ELR (cell line): ENCODE results near the gene TMEM240.
"Not testable (repeated sequence)": the region's sequence is repeated elsewhere in the genome, so short reads cannot be mapped to it uniquely, and the experiment has no call there.

Source experiments
- DNase-seq: peaks from one replicate; pipeline ENCODE4 v3.0.0-alpha.2; 2015; ENCODE audit warnings: low read depth

TMEM240 gene

DNA sequence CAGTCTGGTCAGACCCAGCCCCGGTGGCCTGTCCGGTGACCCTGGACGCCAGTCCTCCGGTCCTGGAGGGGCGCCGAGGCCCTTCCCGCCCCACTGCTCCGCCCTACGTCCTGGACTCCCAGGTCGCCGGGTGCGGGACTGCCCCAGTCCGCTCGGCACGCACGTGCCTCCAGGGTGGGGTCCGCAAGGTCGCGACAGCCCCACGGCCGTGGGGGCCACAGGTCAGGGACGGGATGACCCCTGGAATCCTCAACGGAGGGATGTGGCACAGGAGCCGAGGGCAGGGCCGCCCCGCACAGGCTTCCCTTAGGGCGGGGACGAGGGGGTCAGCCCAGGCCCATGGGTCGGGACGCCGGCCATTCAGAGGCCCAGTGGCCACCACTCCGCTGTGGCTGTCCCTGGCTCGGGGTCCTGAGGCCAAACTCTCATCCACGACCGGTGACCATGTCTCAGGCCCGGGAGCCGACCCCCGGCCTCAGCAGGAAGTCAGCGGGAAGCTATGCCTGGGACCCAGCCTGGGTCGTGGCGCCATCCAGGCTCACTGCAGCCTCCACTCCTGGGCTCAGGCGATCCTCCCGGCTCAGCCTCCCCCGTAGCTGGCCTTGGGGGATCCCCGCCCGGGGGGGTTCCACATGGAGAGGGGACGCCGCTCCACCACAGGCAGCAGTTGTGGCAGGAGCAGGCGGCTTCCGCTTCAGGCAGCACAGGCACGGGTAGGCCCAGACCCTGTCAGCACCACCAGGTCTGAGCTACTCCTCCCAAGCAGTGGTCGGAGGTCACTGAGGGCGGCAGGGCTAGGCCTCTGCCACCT is 599 bp upstream of the TMEM240 start:
- no peak for DNase-seq

DNA sequence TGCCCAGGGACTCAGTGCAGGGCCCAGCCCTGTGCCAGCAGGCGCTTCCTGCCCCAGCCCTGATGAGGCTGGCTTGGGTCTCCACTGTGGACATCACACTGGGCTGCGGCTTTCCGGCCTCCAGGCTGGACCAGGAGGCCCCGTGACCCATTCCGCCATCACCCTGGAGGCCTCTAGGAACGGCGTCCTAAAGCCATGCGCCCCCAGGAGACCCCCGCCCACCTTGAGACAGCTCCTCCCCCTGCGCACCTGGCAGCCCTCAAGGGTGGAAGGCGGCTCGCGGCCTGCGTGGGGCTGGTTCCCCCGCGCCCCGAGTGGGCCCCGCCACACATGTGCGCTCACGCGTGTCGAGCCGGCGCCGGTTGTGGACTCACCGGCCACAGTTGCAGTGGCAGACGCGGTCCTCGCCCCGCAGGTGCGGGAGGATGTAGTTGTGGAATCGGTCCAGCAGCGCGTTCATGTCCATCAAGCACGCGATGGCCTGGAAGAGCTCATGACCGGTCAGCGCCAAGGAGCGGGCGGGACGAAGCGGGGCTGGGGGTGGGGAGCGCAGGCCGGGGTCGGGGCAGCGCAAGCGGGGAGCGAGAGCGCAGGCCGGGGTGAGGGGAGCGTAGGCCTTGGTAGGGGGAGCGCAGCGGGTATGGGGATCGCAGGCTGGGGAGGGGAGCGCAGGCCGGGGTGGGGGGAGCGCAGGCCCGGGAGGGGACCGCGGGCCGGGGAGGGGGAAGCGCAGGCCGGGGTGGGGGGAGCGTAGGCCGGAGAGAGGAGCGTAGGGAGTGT is 924 bp downstream of the TMEM240 start:
- DNase-seq, result peak; percentile 55

DNA sequence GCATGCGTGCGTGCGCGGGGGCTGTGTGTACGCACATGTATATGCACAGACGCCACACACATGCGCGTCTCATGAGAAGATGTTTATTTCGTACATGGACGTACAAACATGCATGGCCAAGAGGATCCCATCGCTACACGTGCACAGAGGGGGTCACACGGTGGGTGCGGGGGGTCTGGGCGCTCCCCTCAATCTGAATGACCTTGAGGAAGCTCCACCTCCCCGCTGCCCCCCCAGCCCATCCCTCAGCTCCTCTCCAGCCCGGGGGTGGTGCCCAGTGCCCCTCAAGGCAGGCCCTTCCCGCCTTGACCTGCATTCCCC is 1.5 kb downstream of the TMEM240 start:
- no peak for DNase-seq

DNA sequence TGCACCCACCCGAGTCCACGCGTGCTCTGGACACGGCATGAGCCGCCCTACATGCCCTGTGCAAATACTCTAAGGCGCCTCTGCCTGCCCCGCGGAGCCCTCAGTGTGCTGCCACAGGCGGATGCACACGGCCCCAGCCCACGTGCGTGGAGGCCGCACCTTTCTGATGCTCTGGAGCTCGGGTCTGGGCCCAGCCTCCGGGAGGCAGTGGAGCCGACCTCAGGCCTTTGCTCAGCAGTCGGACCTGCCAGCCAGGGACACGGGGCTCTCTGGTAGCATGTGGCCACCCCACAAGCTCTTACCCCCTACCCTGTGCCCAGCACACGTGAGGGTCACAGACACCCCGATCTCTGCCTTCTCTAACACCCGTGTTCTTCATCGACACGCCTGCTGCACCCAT is 2.1 kb downstream of the TMEM240 start:
- no peak for DNase-seq

DNA sequence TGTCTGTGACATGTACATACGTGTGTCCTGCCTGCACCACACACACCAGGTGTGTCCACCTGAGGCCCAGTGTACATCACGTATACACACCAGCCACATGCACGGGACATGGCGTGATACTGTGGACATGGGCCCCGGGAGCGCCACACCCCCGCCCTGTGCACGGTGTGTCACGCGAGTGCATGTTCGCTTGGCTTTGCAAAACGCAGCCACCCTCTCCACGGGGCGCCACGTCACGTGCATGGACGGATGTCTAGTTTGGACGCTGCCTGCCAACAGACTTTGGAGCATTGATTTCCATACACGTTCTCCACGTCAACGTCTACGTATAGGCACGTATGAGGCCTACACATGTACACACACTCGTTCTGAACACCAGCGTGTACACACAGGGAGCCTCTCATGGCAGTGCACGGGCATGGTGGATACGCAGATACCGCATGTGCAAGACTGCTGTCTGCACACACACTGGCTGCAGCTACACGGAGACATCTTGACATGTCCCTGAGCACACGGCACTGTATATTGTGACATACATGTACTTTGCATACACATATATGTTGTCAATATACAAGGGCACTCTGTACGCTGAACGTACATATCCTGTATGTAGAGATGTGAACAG is 2.7 kb downstream of the TMEM240 start:
- no peak for DNase-seq

DNA sequence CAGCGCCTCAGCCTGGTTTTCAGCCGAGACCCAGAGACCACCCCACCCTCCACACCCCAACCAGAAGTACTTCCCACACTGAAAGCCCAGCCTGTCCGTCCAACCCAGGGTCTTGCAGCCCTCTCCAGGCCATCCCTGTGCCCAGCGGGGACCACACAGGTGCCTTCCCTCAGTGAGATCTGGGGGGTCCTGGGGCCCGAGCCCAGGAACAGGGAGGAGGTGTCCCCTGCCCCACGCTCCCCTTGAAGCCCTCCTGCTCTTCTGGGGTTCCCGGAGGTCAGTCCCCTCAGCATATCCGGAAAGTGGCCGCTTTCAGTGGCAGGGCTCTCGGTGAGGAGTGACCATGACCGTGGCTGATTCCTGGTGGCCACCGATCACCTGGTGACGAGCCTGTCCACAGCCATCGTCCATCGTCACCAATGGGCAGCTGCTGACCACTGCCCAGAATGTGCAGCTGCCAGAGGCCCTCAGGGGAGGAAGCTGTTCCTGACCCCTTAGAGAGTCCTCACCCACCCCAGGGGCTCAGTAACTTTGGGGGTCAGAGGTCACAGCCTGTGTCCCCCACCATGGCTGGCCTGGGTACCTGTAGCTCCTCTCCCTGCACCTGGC is 3.4 kb downstream of the TMEM240 start:
- DNase-seq, result no peak

DNA sequence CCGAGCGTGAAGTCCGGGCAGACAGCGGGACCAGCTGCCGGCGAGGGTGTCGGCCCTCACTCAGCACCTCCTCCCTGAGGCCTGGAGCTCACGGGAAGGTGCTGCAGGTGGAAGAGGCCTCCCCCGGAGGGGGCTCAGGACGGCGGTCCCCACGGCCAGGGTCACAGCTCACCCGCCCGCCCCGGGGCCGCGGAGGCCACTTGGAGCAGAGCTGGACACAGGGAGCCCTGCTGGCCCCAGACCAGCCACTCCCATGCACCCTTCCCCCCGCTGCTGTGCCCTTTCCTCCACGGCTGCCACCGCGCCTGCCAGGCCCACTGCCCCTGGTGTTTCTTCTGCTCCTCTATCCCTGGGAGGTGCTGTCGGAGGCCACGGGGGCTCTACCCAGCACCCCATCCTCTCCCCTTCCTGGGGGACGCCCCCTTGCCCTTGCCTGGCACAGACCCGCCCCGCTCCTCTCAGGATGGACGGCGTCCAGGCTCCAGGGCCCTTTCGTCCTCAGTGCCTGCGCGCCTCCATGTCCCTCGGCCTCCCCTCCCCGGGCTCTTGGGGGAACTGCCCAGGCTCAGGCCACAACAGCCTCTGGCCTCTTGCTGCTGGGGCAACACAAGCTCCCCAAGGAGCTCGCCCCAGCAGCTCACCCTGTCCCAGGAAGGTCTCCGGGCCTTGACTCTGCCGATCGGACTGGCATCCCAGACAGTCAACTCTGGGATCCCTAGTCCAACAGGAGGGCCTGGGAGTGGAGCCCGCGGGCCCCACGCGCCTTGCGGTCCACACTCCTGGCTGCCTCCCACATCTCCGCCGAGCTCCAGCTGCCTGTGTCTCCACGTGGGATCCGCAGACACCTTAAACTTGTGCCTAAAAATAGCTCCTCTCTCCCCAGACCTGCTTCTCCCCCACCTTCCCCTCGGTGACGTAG is 4.1 kb downstream of the TMEM240 start:
- no peak for DNase-seq

DNA sequence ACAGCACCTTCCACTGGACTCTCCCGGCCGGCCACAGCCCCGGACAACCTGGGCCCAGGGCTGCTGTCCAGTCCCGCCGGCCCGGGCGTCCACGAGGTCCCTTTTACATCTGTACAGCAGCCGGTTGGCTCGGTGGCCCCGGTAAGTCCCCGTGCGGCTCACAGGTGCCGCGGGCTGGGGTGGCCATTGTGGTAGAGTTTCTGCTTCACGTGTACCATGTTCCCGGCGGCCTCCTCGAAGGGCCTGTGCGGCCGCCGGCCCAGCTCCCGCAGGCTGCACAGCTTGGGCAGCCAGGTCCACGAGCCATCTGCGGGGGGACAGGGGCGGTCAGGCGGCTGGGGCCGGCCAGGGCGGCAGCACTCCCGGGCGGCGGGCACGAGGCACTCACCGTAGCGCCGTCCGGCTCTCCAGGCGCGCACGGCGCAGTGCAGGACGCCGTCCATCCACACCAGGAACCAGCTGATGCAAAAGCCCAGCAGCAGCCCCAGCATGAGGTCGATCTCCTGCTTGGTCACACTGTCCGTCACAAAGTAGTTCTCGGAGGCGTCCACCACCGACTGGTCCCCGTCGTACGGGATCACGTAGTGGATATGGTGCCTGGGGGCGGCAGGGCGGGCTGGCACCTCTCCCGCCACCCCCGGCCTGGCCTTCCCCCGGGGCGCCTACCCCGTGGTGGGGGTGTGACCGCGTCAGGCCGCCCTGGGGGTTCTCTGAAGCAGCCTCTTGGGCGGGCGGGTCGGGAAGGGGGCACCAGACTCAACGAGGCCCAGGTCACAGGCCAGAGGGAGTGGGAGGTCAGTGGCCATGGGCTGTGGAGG is 5.0 kb downstream of the TMEM240 start:
- DNase-seq, result no peak

DNA sequence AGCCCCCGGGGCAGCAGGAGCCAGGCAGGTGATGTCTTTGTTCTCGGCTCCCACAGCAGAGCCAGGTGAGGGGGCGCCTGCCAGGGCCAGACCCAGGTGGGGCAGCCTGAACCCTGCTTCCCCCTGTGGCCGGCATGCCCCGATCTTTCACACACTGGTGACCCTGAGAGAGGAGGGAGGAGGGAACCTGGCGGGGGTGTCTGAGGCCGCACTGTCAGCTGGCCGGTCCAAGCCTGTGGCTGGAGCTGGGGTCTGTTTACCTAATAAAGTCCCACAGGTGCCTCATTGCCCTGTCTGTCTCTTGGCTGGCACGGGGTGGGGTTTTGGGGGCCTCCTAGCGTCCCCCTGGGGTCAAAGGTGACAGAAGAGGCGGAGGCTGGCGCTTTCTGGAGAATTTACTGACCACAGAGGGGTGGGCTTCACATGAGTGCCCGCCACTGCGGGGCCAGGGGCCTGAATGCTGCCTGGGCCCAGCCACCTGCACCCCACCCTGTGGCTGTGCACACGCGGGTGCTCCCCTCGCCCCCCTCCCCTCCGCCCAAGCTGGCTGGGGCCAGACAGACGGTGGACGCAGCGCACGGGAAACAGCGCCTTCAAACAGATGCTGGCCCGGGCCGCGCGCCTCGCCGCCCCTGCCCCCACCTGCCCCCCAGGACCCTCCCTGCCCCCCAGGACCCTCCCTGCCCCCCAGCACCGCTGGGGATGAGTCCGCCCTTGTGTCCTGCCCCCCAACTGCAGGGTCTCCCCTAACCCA is 5.8 kb downstream of the TMEM240 start:
- no peak for DNase-seq

DNA sequence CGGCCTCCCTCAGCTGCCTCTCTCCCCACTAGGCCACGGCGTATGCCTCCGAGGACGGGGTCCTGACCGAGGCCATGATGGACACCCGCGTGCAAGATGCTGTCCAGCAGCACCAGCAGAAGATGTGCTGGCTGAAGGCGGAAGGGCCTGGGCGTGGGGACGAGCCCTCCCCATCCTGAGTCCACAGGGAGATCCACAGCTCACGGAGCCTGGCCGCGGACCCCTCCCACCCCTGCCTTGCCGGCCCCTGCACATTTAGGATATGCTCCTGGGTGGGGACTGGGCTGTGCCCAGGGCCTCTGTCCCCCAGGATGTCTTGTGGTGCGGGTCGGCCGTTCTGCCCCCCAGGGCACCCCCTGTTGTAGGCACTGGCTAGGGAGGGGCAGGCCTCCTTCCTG is 6.5 kb downstream of the TMEM240 start:
- not testable (repeated sequence) for DNase-seq

DNA sequence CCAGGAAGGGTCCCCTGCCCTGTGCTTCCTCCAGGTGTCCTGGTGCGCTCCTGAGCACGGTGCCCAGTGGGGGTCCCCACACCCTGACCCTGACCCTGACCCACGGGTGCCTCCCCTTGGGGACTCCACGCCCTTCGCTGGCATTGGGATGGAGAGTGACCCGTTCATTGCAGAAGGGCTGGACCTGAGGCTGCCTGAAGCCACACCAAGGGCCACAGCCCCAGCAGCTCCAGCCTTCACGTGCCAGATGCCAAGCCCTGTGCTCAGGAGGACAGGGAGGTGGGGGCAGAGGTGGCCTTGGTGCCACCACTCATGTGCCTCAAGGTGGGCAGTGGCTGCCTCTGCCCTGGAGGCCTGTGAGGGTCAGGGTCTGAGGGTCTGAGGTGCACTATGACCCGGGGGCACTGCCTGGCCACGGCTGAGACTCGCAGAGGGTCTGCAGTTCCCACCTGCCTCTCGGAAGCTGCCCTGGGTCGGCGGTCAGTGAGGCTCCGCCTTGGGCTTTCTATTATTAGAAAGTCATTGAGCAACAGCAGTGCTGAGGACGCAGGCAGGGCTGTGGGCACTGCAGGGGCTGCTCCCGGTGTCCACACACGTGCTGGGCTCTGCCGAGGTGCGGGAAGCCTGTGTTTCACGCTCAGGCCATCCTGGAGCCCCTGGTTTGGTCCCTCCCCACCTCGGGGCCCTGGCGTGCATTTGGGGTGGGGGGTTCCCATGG is 7.1 kb downstream of the TMEM240 start:
- not testable (repeated sequence) for DNase-seq

DNA sequence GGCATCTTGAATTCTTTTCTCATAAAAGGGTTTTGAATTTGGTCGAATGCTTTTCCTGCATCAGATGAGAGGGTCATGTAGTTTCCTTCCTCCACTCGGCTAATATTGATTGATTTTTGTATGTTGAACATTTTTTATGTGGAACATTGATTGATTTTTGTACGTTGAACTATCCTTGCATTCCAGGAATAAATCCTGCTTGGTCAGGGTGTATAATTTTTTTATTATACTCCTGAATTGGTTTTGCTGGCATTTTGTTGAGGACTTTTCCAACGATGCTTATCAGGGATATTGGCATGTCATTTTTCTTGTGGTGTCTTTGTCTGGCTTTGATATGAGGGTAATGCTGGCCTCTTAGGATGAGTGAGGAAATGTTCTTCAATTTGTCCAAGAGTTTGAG is 8.5 kb downstream of the TMEM240 start:
- DNase-seq, result no peak

DNA sequence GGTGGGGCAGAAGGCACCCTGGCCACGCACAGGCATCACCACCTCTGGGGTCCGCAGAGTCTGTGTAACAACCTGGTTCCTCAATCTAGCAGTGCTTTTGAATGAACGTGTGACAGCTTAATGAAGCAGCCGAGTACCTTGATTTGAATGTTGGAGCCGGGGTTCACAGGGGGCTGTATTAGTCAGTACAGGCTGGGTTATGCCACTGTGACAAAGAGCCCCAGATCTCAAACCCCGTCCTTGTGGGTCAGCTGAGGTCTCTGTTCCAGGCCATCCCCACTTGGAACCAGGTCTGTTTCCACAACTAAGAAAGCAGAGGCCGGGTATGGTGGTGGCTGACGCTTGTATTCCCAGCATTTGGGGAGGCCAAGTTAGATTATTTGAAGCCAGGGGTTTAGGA is 10.5 kb downstream of the TMEM240 start:
- DNase-seq, result no peak

DNA sequence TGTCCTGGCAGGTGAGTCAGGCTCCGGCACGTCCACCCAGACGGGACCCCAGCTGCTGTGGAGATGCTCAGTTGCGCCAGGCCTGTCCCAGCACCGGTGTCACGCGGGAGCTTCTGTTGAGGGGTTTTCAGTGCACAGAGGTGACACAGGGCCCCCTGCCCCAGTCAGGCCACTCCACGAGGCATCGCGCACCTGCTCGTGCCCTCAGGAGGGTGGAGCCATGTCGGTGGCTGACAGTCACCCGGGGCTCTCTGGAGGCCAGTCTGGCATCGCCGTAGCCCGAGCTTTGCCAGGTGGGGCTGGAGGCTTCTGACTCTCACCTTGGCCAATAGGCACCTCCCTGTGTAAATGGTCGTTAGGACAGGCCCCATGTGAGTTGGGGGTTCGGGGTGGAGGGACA is 11.1 kb downstream of the TMEM240 start:
- DNase-seq, result no peak

DNA sequence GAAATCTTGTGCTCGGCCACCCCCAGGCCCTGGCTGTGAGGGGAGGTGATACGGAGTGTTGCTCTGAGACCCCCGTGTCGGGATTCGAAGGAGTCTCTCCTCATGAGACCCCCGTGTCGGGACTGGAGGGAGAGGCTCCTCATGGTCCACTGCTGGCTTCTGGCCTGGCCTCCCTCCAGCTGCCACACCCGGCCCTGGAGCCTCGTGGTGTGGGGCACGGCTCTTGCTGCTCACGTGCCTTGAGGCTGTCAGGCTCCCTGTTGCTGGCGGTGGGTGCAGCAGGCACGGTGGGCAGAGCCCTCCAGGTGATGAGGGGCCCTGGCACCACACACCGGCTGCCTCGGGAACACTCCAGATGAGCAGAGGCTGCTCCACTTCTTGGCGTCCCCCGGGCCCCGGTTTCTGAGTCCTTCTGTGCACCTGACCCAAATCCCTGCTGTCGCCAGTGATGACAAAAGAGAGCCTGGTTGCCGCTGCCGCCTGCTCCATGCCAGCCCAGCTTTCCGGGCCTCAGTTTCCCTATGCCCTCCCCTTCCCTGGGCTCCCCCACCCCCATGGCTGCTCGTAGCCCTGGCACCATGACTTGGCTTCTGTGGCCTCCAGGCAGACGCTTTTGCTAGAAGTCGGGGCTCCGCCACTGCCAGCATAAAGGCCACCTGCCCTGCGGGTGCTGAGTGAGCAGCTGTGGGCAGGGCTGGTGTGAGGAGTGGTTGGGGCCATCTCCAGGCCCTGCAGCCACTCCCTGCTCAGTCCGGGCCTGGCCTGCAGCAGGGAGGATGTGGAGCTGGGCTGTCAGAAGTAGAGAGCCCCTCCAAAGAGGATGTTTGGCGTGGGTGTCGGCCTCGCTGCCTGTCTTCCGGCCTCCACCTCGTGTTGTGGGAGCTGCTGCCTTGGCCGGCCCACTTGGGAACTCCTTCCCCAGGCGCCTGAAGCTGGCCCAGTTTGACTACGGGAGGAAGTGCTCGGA is 11.8 kb downstream of the TMEM240 start:
- DNase-seq, result no peak

DNA sequence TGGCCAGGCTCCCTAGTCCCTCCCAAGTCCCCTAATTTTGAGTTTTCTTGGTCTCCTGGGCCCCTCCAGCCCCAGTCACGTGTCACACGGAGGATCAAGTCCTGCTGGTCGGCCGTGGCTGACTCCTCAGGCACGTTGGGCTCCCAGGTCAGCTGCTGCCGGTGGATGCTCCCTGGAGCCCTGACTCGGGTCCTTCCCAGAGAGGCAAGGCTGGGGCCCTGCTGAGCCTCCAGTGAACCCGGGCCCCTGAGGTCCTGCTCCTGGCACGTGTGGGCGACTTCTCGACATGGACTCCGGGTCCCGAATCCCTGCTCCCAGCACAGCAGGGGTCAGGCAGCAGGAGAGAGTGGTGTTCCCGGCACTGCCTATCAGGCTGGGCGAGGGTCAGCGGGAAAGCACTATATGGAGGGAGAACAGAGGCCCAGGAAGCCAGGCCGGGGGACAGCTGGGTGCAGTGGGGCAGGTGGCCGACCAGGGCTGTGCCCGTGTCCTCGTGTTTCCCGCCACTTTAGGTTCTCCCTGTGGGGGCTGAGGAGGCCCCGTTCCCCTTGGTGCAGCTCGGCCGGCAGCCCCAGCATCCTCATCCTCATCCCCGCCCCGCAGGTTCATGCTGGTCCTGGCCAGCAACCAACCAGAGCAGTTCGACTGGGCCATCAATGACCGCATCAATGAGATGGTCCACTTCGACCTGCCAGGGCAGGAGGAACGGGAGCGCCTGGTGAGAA is 13.2 kb downstream of the TMEM240 start:
- DNase-seq, result no peak

DNA sequence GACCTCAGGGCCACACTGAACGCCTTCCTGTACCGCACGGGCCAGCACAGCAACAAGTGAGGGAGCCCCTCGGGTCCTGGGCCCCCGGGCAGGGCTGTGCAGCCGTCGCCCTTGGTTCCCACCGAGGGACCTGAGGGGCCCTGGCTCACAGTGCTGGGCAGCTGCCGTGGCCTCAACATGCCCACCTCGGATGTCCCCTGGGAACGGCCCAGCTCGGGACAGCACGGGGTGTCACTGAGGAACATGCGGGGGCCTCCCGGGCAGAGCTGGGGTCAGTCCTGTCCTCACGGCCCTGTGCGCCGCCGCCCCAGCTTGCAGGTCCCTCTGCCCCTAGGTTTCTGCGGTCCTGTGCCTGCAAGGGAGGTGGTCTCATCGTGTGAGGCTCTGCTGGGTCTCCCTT is 13.9 kb downstream of the TMEM240 start:
- DNase-seq, result not testable (repeated sequence)
